Nephron progenitor cell (in vitro differentiated cells): ENCODE data around the gene PDCD11.

Source experiments
- DNase-seq: peaks from one replicate; pipeline ENCODE4 v3.0.0; 2021
- H3K27ac Mint-ChIP-seq: 2 replicates; pipeline ENCODE4 v1.8.0; 2021; ENCODE audit warnings: mild to moderate bottlenecking, moderate library complexity, mixed read lengths
- H3K27me3 Mint-ChIP-seq: 2 replicates; pipeline ENCODE4 v1.8.0; 2021; ENCODE audit warnings: mild to moderate bottlenecking, low read depth, mixed read lengths; ENCODE audit not compliant: poor library complexity
- H3K36me3 Mint-ChIP-seq: 2 replicates; pipeline ENCODE4 v1.8.0; 2021; ENCODE audit warnings: low read depth, mixed read lengths
- H3K4me1 Mint-ChIP-seq: 2 replicates; pipeline ENCODE4 v1.8.0; 2021; ENCODE audit warnings: mixed read lengths
- H3K4me3 Mint-ChIP-seq: 2 replicates; pipeline ENCODE4 v1.8.0; 2021; ENCODE audit warnings: mild to moderate bottlenecking, moderate library complexity, mixed read lengths
- H3K9me3 Mint-ChIP-seq: 2 replicates; pipeline ENCODE4 v1.8.0; 2021; ENCODE audit warnings: mild to moderate bottlenecking, moderate library complexity, mixed read lengths
- CTCF ChIP-seq: fragments of 200-600 bp; sonication (generic); IDR thresholded peaks from 2 replicates; pipeline ENCODE4 v1.5.0; 2021; ENCODE audit warnings: antibody characterized with exemption

Gene PDCD11

DNA sequence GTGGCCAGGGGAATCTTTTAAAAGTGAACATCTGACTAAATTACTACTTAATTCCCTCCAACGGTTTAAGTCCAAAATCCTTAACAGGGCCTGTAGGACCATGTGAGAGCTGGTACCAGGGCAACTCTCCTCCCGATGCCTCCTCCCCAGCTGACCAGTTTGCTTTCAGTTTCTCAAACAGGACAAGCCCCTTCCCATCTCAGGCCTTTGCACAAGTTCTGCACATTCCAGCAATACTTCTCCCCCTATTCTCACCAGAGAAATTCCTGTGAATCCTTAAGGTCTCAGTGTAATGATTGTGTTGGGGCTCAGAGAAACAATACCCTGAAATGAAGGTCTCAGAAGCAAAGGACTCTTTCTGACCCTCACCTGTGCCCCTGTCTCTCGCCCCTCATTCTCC, 70.3 kb downstream of the PDCD11 start:
- no peaks in the 10 kb centered on the region for H3K9me3 Mint-ChIP-seq
- peaks cover 19% of the 10 kb centered on the region for H3K27me3 Mint-ChIP-seq
- no peaks in the 10 kb centered on the region for H3K36me3 Mint-ChIP-seq
- no peak for DNase-seq
- no peak for TF ChIP-seq CTCF
- H3K4me1 Mint-ChIP-seq = peaks cover 15% of the 10 kb centered on the region
- H3K27ac Mint-ChIP-seq = no peak overlapping the region
- no peak overlapping the region for H3K4me3 Mint-ChIP-seq

- no peak for TF ChIP-seq CTCF
- Mint-ChIP-seq H3K4me1 (peaks cover 19% of the 10 kb centered on the region), H3K4me3 (no peak overlapping the region), H3K9me3 (no peaks in the 10 kb centered on the region), H3K27ac (no peak overlapping the region), H3K27me3 (peaks cover 19% of the 10 kb centered on the region), H3K36me3 (no peaks in the 10 kb centered on the region)
- no peak for DNase-seq
These were observed 71.0 kb downstream of the PDCD11 start for GRCh38 chr10:103467406-103467805.

DNA sequence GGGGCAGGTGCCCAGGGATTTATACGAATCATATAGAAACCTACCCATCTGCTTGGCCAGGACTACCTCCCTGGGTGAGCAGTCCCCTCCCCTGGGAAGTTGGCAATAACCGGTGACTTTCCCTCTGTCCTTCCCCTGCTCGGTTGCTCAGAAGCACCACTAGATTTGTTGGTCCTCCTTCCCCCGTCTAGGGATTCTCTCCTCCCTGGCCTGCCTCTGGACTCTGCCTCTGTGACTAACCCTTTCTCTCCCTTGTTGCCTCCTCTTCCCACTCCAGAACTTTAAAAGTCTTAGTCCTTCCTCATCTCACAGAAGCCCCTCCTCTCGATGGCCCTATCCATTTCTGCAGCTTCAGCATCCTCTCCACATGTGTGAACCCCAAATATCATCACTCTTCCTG, 72.8 kb downstream of the PDCD11 start:
- TF ChIP-seq CTCF = no peak
- peaks cover 16% of the 10 kb centered on the region for H3K27me3 Mint-ChIP-seq
- H3K4me1 Mint-ChIP-seq = peaks cover 19% of the 10 kb centered on the region
- H3K27ac Mint-ChIP-seq = peak overlapping the region; percentile 1
- DNase-seq = no peak
- H3K9me3 Mint-ChIP-seq = no peaks in the 10 kb centered on the region
- no peak overlapping the region for H3K4me3 Mint-ChIP-seq
- no peaks in the 10 kb centered on the region for H3K36me3 Mint-ChIP-seq

DNA sequence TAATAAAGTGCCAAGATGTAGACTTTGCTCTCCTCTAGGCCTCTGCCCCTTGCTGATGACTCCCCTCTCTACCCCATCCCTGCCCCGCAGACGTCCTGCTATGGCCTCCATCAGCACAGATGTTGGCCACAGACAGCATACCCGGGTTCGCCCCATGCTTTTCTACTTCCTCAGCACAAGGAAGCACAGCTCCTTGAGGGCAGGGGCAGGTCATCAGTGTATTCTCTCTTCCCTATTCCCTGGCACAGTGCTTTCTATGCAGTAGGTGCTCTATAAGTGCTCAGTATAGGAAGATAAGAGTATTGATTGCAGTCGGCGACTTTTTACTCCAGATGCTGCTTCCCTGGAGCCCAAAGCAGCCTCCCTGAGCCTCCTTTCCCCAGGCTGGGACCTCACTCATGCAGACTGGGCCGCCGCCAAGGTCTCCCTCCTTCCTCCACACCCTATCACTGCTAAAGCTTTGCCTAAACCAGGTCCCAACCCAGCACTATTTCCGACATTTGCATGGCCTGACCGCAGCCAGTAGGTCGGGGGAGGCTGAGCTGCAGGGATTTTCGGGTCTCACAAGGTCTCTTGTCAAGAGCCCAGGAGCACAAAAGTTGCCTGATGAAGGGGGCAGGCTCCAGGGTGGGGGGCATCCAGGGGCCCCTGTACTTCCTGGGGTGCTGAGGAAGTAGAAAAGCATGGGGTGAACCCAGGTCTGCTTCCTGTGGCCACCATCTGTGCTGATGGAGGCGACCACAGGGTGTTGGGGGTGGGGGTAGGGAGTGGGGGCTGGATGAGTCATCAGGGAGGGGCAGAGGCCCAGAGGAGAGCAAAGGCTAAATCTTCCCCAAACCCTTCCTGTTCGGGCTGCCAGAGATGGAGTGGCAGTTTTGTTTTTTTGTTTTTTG, 74.6 kb downstream of the PDCD11 start:
- DNase-seq = no peak
- H3K36me3 Mint-ChIP-seq = no peaks in the 10 kb centered on the region
- H3K4me1 Mint-ChIP-seq = peaks cover 22% of the 10 kb centered on the region
- H3K27ac Mint-ChIP-seq = no peak overlapping the region
- no peak overlapping the region for H3K4me3 Mint-ChIP-seq
- TF ChIP-seq CTCF = no peak
- no peaks in the 10 kb centered on the region for H3K9me3 Mint-ChIP-seq
- H3K27me3 Mint-ChIP-seq = peaks cover 15% of the 10 kb centered on the region

GRCh38 chr10:103472005-103472404, 75.6 kb downstream of the PDCD11 start:
- no peak for TF ChIP-seq CTCF
- no peak for DNase-seq
- Mint-ChIP-seq H3K27me3 (peaks cover 15% of the 10 kb centered on the region), H3K9me3 (no peaks in the 10 kb centered on the region), H3K36me3 (no peaks in the 10 kb centered on the region), H3K4me1 (peaks cover 22% of the 10 kb centered on the region), H3K27ac (peak overlapping the region; percentile 55), H3K4me3 (peak overlapping the region; percentile 24)

DNA sequence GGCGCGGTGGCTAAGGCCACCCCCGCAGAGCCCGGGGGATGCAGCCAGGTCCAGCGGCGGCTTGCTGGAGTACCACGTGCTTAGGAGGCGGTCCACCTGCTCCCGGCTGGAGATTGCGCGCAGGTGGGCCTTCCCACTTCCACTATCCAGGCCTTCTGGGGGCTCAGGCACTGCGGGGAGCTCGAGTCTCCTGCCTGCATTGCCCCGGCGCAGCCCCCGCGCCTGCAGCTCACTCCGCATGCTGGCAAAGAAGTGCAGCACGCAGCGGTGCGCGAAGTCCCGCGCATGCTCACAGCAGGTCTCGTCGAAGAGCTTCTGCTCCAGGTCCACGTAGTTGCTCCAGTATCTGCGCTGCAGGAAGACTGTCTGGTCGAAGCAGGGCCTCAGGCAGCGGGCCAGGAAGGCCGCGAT, 76.8 kb downstream of the PDCD11 start:
- Mint-ChIP-seq H3K27me3 (peaks cover 13% of the 10 kb centered on the region), H3K4me1 (peaks cover 21% of the 10 kb centered on the region)

More for the DNA sequence above, 76.8 kb downstream of the PDCD11 start:
- TF ChIP-seq CTCF = no peak
- Mint-ChIP-seq H3K9me3 (no peaks in the 10 kb centered on the region), H3K36me3 (no peaks in the 10 kb centered on the region), H3K4me3 (no peak overlapping the region), H3K27ac (no peak overlapping the region)
- DNase-seq = no peak
